Dermis microvascular lymphatic vessel endothelial cell (primary cell): ENCODE data around the gene ERBB4. TPM values are rescaled to one million over a fixed set of nuclear protein-coding genes. Genes with fewer than 3 reads are reported as not detected.
"Not testable (repeated sequence)": the region's sequence is repeated elsewhere in the genome, so short reads cannot be mapped to it uniquely, and the experiment has no call there.

Experiments used
- DNase-seq, 2 donors: peaks; one replicate each; pipeline versions ENCODE4 v3.0.0 to v3.0.0-alpha.2; 2010; ENCODE audit warnings: low read depth in 2 of 2
- total RNA-seq: library from RNA; depleted of rRNA; stranded (reverse); fragments of >200 nt; gene quantifications from 2 replicates; pipeline ENCODE4 v1.2.1, GENCODE V29; 2014

ERBB4 gene
- total RNA-seq, 1 donor from 2014 or later: not detected

GRCh38 chr2:212528106-212528856 lies 10.3 kb downstream of the ERBB4 start:
- no peak for DNase-seq

- no peak for DNase-seq
Measured at GRCh38 chr2:212526059-212526458, 12.5 kb downstream of the ERBB4 start.

- DNase-seq: no peak
Measured at GRCh38 chr2:212523756-212524155, 14.8 kb downstream of the ERBB4 start.

- no peak for DNase-seq
Measured at GRCh38 chr2:212520340-212520739, 18.3 kb downstream of the ERBB4 start.

- no peak for DNase-seq
Measured at GRCh38 chr2:212517693-212518092, 20.9 kb downstream of the ERBB4 start.

- no peak for DNase-seq
Measured at GRCh38 chr2:212505586-212505985, 33.0 kb downstream of the ERBB4 start.

GRCh38 chr2:212495046-212495445 lies 43.6 kb downstream of the ERBB4 start:
- no peak for DNase-seq

GRCh38 chr2:212494418-212495020 lies 44.1 kb downstream of the ERBB4 start:
- no peak for DNase-seq

- DNase-seq: no peak
Measured at GRCh38 chr2:212489719-212490346, 48.8 kb downstream of the ERBB4 start.

- no peak for DNase-seq
Measured at GRCh38 chr2:212488611-212489010, 50.0 kb downstream of the ERBB4 start.

- no peak for DNase-seq
Measured at GRCh38 chr2:212484563-212485080, 54.0 kb downstream of the ERBB4 start.

GRCh38 chr2:212480447-212480846 lies 58.2 kb downstream of the ERBB4 start:
- DNase-seq: no peak

- no peak for DNase-seq
Measured at GRCh38 chr2:212477571-212477970, 61.0 kb downstream of the ERBB4 start.

- DNase-seq: no peak
Measured at GRCh38 chr2:212473211-212473610, 65.4 kb downstream of the ERBB4 start.

- not testable (repeated sequence) for DNase-seq
Measured at GRCh38 chr2:212467551-212467950, 71.1 kb downstream of the ERBB4 start.

- no peak for DNase-seq
Measured at GRCh38 chr2:212465456-212465855, 73.1 kb downstream of the ERBB4 start.

- DNase-seq: not testable (repeated sequence)
Measured at GRCh38 chr2:212461708-212462107, 76.9 kb downstream of the ERBB4 start.

- no peak for DNase-seq
Measured at GRCh38 chr2:212454149-212454548, 84.5 kb downstream of the ERBB4 start.

GRCh38 chr2:212451786-212452231 lies 86.8 kb downstream of the ERBB4 start:
- no peak for DNase-seq

- no peak for DNase-seq
Measured at GRCh38 chr2:212448698-212449097, 89.9 kb downstream of the ERBB4 start.

- DNase-seq: no peak
Measured at GRCh38 chr2:212441821-212442220, 96.8 kb downstream of the ERBB4 start.

GRCh38 chr2:212441141-212441540 lies 97.5 kb downstream of the ERBB4 start:
- no peak for DNase-seq
